ENCODE measurements around the gene GSE1.

The GSE1 gene

DNA sequence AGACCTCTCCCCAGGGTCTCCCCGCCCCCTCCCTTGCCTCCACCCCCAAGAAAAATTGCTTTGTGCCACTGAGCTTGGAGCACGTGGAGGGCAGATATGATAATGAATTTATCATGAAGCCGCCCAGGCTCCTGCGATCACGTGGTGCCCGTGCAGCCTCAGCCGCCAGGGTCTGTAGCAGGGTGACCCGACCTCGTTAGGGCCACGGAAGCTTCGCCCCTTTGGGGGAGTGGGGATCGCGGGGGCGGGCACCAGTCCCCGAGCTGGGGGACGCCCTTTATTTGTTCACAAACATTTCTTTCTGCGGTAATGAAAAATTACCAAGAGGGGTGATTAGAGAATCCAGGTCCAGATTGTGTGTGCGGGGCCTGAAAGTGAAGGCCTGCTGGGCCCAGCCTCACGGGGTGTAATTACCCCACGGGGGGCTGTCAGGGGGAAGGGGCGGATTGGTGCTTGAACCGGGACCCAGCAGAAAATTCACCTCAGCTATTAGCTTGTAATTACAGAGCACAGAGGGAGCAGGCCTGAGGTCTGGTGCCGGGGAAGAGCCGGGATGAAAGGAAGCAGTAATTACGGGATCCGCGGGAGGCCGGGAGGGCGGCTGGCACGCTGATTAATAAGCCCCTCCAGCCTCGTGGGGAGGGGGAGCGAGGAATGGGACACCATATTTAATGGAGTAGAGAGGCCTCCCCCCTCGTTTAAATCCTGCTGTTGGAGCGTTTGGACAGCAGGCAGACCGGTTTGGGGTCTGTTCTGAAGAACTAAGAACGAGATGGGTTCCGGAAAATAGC, 13.3 kb downstream of the GSE1 start:
- DNase-seq = no peak
- in situ Hi-C loops (cut with MboI; ENCODE audit: low pct_unique_long_range_greater_than_20kb, low sequenced_read_pairs) = no loop called here

DNA sequence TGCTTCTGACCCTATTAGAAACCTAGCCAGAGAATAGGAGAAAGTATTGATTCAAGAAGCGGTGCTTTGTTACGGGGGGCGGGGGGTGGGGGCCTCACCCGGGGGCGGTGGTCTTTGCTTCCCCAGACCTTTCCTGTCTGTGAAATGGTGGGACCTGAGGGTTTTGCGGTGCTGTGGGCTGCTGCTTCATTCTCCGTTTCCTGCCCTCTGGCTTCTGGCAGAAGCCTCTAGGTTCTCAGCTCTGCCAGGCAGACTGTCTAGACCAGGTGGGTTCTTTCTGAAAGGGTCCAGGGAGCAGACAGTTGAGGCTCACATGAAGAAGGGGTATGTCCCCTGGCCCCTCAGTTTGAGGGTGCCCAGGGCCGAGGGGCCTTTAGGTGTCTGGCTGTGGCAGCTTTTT, 14.0 kb downstream of the GSE1 start:
- in situ Hi-C loops (cut with MboI; ENCODE audit: low pct_unique_long_range_greater_than_20kb, low sequenced_read_pairs) = no loop called here
- no peak for DNase-seq

DNA sequence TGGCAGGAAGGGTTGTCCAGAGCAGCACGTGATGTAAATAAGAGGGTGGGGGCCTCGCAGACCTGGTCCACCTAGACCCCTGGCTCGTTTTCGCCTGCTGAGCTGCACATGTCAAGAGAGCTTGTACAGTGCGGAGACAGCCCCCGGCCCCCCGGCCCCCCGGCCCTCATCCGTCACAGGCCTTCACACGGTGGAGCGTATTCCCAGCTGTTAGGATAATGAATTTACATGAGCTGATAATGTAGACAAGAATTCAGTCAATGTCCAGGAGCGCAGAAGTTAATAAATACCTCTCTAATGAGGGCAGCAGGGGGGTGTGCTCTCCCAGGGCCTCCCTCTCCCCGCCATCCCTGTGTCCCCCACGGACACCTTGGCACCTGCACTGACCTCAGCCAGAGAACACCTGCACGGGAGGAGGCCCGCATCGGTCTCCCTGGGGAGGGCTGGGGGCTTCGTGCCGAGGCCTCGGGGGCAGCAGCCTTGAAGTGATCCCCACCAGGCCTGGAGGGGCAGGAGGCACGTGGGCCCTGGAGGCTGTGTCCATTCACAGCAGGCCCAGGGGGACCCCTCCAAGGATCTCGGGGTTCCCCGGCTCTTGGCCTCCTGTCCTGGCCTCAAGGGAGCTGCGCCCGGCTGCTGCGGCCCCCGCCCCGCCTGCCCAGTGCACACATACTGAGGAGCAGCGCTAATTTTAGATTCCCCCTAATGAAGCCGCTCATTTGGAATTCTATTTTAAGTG, 14.6 kb downstream of the GSE1 start:
- in situ Hi-C loops (cut with MboI; ENCODE audit: low pct_unique_long_range_greater_than_20kb, low sequenced_read_pairs) = no loop called here

DNA sequence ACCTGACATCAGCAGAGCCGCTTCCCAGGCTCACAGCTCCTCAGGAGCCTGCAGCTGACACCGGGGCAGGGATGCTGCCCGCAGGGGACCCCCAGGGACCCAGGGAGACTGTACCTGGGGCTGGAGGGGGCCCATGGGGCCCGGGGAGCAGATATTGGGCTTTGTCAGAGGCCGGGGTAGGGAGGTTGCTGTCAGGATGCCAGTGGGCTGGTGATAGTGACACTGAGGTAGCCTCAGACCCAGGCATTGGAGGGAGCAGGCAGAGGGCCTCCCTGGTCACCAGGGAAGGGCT, 15.1 kb downstream of the GSE1 start:
- in situ Hi-C loops (cut with MboI; ENCODE audit: low pct_unique_long_range_greater_than_20kb, low sequenced_read_pairs) = no loop called here

More for the DNA sequence above, 14.6 kb downstream of the GSE1 start:
- no peak for DNase-seq

DNA sequence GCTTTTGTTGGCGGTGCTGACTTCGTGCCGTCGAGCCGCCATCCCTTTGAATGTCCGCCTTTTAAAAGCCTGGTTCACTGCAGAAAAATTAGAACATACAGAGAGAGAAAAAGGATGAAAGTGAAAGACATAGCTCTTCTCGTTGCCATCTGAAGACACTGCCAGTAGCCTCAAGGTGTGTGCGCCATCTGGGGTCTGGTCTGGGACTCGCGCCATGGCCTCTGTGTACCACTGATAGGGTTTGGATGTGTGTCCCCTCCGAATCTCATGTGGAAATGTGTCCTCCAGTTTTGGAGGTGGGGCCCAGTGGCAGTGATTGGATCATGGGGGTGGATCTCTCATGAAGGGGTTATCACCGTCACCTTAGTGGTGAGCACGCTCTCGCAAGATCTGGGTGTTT, 15.5 kb downstream of the GSE1 start:
- no peak for DNase-seq
- in situ Hi-C loops (cut with MboI; ENCODE audit: low pct_unique_long_range_greater_than_20kb, low sequenced_read_pairs) = no loop called here

More for the DNA sequence above, 15.1 kb downstream of the GSE1 start:
- DNase-seq = no peak

DNA sequence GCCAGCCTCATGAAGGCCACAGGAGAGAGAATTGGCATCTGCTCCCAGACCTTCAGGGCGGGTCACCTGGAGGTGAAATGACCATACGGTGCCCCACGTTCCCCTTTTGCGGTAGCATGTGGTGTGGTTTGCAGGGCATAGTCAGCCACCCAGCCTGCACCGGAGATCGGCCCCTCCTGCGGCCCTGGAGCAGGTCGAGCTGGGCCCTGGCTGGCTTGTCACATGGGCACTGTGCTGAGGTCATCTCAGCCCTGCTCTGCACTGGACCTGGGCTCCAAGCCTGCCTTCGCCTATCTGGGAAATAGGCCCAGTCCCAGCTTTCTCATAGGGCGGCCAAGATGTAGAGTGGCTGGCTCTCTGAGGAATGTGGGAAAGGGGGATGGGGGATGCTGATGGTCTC, 16.2 kb downstream of the GSE1 start:
- DNase-seq = no peak
- in situ Hi-C loops (cut with MboI; ENCODE audit: low pct_unique_long_range_greater_than_20kb, low sequenced_read_pairs) = no loop called here

DNA sequence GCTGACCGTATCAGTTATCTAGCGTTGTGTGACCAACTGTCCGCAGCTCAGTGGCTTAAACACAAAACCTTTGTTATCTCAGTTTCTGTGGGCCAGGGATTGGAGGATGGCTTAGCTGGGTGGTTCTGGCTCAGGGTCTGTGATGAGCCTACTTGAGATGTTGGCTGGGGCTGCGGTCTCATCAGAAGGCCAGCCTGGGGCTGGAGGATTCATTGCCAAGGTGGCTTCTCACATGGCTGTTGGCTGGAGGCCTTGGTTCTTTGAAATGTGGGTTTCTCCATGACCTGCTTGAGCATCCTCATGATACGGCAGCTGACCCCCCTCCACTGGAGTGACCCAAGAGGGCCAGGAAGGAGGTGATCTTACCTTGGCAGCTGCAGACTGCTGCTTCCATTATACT, 16.7 kb downstream of the GSE1 start:
- DNase-seq = no peak

DNA sequence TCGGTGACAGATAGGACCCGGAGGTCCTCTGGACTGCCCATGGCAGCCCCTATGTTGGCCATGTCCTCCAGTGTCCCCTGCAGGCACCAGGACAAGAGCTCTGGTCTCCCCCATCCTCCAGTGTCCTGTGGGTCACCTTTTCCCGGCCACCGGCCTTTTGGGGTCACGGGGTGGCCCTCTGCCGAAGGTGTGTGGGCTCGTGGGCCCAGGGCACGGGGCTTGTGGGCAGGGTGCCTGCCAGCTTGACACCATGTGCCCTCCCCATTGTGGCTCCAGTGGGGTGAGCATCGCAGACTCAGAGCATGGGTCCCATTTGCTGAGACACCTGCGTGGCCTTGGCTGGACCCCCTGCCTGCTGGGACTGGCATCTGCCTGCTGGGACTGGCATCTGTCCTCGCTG, 18.1 kb downstream of the GSE1 start:
- in situ Hi-C loops (cut with MboI; ENCODE audit: low pct_unique_long_range_greater_than_20kb, low sequenced_read_pairs) = no loop called here

More for the DNA sequence above, 16.7 kb downstream of the GSE1 start:
- in situ Hi-C loops (cut with MboI; ENCODE audit: low pct_unique_long_range_greater_than_20kb, low sequenced_read_pairs) = no loop called here

DNA sequence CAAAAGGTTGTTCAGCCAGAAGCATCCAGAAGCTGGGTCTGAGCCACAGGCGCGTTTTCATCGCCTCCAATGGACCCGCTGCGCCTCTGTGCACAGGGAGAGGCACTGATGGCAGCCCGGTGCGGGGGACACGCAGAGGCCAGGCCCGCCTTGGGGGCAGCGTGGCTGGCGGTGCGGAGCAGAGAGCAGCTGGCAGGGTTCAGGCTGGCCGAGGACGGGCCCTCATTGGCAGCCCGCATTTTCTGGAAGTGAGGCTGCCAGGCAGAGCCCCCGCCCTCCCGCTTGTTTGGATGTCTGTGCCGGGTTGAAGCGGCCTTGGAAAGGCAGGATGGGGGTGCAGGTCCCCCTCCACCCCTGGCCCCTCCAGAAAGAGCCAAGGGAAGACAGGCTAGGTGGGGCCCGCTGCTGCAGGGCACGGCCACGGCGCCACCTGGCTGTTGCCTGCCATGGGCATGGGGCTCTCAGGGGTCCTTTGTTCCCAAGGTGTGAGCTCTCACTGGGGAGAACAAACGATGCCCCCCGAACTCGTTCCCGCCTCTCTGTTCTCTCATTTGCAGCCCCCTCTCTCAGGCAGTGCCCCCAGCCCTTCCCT, 18.8 kb downstream of the GSE1 start:
- in situ Hi-C loops (cut with MboI; ENCODE audit: low pct_unique_long_range_greater_than_20kb, low sequenced_read_pairs) = no loop called here
- no peak for DNase-seq

More for the DNA sequence above, 18.1 kb downstream of the GSE1 start:
- no peak for DNase-seq

DNA sequence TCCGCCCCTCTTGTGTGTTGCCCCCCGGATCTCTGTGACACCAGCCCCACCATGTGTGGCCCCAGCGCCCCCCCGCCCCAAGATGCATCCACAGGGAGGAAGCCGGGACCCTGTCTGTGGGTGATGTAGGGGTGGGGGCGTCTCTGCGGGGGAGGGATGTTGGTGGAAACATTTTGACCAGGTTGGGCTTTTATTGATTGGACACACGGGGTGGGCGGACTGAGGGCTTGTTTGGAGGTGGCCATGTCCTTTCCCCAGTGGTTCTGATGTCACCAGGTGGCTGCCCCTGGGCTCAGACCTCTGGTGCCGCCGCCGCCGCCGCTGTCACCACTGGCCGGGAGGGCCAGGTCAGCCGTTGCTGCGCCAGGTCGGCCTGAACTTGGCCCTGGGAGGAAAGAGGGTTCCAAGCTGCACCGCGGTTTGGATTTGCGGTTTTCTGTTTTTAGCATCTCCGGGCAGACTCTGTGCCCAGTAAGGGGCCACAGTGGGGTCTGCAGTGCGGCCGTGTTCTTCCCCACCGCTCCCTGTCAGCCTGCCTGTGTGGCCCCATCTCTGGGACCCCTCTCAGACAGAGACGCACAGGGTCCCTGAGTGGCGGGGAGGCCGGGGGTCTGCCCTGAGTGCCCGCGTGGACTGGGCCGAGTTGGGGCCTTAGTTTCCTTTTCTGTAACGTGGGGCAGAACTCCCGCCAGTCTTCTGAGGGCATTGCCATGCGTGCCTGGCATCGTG, 19.8 kb downstream of the GSE1 start:
- in situ Hi-C loops (cut with MboI; ENCODE audit: low pct_unique_long_range_greater_than_20kb, low sequenced_read_pairs) = no loop called here
- no peak for DNase-seq

DNA sequence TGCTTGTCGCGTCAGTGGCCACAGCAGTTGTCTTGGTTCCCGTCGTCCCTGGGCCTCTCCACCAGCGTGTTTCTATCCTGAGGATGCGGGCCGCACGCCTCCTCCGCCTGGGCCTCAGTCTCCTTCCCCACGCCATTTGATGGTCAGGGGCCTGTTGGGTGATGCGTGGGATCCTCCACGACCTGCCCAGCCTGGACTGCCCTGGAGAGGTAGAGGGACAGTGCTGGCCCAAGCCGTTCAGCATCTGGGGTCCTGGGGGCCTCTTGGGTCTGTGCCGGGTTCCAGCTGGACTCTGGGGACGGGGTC, 20.3 kb downstream of the GSE1 start:
- in situ Hi-C loops (cut with MboI; ENCODE audit: low pct_unique_long_range_greater_than_20kb, low sequenced_read_pairs) = no loop called here

DNA sequence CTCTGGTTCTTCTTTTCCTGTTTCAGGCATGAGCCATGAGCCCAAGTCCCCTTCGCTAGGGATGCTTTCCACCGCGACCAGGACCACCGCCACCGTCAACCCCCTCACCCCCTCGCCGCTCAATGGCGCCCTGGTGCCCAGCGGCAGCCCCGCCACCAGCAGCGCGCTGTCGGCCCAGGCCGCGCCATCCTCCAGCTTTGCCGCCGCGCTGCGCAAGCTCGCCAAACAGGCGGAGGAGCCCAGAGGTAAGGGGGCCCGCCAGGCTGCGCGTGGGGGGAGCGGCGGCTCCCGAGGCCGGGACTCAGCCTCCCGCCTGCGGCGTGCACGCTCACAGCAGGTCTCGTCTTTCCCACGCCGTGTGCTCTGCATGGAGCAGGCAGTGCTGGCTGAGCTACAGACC, 20.8 kb downstream of the GSE1 start:
- in situ Hi-C loops (cut with MboI; ENCODE audit: low pct_unique_long_range_greater_than_20kb, low sequenced_read_pairs) = no loop called here
- no peak for DNase-seq

More for the DNA sequence above, 20.3 kb downstream of the GSE1 start:
- DNase-seq = no peak

DNA sequence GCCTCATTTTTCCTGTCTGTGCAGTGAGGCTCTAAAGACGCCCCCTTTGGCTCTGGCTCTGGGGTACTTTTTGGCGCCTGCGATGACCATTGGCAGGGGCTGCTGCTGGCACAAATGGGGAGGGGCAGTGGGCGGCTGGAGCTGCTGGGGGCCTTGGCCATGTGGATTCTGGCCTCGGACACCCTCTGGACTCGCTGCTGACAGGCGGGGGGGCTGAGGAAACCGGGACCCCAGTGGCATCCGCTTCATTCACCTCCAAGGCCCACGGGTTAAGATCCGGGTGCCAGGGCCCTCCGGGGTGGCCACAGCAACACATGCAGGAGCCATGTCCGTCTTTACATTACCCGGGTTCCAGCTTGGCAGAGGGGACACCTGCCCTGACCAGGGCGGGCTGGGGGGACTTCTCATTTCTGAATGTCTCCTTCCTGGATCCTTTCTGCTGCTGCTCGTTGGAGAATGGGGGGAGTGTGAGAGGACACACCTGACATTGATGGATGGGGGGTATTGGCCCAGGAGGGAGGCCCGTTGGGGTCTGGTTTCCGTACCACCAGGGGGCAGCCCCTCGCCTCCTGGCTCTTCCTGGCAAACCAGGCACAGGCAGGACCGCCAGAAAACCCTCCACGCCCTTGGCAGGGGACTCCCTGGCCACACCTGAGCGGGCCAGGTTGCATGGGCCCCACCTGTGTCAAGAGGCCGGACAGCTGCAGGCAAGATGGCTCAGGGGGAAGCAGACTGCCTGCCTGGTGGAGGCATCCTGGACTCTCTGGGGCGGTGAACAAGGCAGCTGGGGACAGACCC, 21.8 kb downstream of the GSE1 start:
- DNase-seq = no peak
- in situ Hi-C loops (cut with MboI; ENCODE audit: low pct_unique_long_range_greater_than_20kb, low sequenced_read_pairs) = no loop called here

DNA sequence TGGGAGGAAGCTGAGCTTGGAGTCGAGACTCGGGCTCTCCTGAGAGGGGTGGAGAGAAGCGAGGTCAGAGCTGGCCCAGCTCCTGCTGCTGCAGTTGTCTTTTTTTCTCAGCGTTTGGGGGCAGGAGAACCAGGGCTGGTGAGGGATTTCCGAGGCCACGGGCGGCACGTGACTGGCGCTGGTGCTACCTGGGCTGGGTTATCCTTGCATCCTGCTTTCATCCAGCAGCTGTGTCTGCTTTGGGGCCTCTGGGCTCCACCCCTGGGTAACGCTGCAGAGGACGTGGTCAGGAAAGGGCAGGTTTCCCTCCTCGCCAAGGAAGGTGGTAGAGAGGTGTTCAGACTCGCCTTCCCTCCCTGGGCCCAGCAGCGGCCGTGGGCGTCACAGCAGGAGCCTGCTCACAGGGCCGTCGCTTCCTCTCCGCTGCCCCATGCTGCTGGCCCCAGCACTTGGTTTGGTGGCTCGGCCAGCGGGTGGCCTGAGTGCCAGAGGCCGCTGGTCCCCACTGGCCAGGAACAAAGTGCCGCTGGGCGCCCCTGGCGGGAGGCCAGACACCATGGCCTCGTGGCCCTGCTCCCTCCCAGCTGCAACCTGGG, 22.5 kb downstream of the GSE1 start:
- no peak for DNase-seq
- in situ Hi-C loops (cut with MboI; ENCODE audit: low pct_unique_long_range_greater_than_20kb, low sequenced_read_pairs) = no loop called here

DNA sequence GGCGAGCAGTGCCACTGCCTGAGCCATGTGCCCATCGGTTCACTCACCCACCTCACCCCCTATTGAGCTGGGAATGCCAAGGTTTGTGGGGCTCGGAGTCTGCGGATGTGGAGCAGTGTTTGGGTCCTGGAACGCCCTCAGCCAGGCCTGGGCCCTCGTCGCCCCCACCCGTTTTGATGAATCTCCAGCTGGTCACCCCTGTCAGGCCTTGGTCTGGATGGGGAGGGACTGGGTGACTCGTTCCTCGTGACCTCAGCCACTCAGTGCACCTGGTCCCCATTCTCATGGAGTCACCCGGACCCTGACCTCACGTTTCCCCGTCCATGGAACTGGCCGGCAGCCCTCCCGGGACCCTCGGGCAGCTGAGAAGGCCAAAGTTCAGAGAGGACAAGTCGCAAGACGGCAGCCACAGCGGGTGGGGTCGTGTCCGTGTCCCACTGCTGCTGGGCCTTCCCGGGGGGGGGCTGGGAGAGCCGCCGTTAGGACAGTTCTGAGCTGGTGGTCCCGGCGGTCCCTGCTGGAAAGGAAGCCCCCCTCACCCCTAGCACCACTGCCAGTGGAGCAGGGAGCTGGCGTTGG, 23.2 kb downstream of the GSE1 start:
- DNase-seq = no peak
- in situ Hi-C loops (cut with MboI; ENCODE audit: low pct_unique_long_range_greater_than_20kb, low sequenced_read_pairs) = no loop called here

DNA sequence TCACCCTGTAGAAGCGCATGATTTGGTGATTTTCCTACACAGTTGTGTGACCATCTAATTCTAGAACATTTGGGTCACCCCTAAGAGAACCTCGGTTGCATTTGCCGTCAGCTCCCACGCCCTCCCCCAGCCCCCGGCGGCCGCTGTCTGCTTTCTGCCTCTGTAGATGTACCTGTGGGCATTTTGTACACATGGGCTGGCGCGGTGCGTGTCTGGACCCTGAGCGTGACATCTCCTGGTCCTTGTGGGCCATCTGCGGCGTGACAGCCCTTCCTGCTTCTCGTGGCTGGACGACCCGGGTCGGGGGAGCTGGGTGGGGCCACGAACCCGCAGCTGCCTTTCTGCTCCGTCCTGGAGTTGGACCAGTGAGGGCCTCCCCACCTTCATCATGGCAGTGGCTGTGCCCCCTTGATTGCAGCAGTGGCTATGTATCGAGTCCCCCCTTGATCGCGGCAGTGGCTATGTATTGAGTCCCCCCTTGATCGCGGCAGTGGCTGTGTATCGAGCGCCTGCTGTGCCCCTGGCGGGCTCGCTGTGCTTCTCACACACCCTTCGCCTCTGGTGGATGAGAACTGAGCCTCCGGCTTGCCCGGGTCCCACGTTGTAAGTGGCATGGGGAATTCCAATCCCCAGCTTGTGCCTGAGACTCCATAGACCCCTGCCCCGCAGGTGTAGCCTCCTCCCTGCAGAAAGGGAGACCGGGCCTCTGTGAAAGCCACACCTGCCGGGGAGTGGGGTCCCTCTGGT, 24.1 kb downstream of the GSE1 start:
- DNase-seq = no peak
- in situ Hi-C loops (cut with MboI; ENCODE audit: low pct_unique_long_range_greater_than_20kb, low sequenced_read_pairs) = no loop called here

DNA sequence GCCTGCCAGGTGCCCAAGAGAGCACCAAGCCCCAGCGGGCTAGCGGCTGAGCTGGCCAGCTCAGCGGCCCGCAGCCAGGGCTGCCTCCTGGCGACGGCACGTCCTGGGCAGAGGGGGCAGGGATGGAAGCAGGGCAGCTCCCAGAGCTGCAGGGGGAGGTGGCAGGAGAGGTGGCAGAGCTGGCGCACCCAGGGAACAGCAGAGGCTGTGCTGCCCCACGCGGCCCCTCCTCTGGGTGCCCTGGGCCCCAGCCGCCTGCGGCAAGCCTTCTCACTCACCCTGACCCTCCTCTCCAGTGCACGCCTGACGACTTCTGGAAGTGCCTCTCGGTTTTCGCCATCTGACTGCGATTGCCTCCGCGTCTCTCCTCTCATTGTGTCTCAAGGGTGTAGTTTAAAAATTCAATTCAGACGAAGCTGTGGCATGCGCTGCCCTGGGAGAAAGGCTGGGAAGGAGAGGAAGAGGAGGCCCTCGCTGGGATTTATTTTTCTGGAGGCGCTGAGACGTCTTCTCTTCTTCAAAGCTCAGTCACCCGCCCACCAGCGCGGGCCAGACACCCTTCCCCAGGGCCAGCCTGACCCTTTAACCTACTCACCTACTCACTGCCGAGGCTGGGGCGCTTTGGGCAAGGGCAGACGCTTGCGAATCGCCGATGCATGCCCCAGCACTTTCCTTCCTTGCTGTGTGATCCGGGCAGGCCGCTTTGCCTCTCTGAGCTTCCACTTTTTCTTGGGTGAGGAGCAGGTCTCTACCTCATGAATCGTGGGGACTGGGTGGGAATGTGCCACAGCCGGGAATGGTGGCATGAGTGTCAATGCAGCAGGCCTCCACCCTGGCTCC, 24.9 kb downstream of the GSE1 start:
- in situ Hi-C loops (cut with MboI; ENCODE audit: low pct_unique_long_range_greater_than_20kb, low sequenced_read_pairs) = no loop called here

More for the DNA sequence above, 24.9 kb downstream of the GSE1 start:
- no peak for DNase-seq
